ENCODE results near the gene FUZ. TPM values are rescaled to one million over a fixed set of nuclear protein-coding genes. Genes with fewer than 3 reads are reported as not detected.

Gene FUZ
- total RNA-seq, 4 donors from 2014 or later: 14.1 to 38.0 (median 23.4) TPM

DNA sequence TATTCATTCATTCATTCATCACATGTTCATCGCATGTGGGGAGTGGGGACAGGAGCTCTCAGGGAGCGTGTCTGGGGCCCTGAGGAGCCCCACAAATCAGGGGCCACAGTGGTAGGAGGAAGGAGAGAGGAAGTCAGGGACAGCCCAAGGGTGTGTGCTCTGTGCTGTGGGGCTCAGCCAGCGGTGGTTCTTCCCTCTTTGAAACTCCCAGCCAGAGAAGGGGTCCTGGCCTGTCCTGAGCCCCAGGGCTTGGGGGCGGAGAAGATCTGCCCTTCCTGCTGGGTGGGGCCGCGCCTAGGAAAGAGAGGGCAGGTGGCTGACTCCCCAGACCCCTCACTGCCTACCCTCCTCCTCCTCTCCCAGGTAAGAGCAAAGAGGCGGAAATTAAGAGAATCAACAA lies 31.7 kb downstream of the FUZ start:
- no peaks in the 10 kb centered on the region for H3K9me3 ChIP-seq
- H3K36me3 ChIP-seq: peaks cover 15 to 60% (median 51%) of the 10 kb centered on the region in 4 donors
- H3K4me3 ChIP-seq: no peak overlapping the region
- TF ChIP-seq EP300 (IDR thresholded peaks at IDR 0.05): no peak
- TF ChIP-seq POLR2A (IDR thresholded peaks at IDR 0.05; ENCODE audit: low read depth): no peak
- TF ChIP-seq, protein P1, sequence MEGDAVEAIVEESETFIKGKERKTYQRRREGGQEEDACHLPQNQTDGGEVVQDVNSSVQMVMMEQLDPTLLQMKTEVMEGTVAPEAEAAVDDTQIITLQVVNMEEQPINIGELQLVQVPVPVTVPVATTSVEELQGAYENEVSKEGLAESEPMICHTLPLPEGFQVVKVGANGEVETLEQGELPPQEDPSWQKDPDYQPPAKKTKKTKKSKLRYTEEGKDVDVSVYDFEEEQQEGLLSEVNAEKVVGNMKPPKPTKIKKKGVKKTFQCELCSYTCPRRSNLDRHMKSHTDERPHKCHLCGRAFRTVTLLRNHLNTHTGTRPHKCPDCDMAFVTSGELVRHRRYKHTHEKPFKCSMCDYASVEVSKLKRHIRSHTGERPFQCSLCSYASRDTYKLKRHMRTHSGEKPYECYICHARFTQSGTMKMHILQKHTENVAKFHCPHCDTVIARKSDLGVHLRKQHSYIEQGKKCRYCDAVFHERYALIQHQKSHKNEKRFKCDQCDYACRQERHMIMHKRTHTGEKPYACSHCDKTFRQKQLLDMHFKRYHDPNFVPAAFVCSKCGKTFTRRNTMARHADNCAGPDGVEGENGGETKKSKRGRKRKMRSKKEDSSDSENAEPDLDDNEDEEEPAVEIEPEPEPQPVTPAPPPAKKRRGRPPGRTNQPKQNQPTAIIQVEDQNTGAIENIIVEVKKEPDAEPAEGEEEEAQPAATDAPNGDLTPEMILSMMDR (IDR thresholded peaks at IDR 0.05): no peak
- no peak for TF ChIP-seq POLR2AphosphoS5 (IDR thresholded peaks at IDR 0.05)
- DNase-seq (ENCODE audit: extremely low spot score): no peak
- no peak overlapping the region for H3K27ac ChIP-seq (replicated peaks in 1 of 4)
- H3K27me3 ChIP-seq: no peaks in the 10 kb centered on the region
- H3K4me1 ChIP-seq: peaks cover 0 to 10% (median 6%) of the 10 kb centered on the region in 4 donors
- 98% methylated on average over 7 of the region's 7 CpGs for WGBS
- intact Hi-C loops (cut with DNase I): no loop called here

DNA sequence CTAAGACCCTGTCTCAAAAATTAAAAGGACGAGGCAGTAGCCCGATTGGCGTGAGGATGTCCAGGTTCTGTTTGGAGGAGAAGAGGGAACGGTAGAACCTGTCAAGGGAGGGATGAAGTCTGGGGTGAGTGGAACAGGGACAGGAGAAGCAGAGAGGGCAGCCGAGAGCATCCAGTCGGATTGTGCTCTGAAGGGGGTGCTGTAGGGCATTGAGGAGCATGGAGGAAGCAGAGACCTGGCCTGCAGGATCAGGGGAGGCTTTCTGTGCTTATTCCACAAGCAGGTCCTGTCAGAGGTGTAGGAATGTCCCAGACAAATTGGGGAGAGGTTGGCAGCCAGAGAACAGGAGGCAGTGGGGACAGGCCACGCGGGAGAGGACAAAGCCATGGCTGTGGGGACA lies 32.2 kb downstream of the FUZ start:
- 86% methylated on average over 8 of the region's 8 CpGs for WGBS
- no peak for DNase-seq (ENCODE audit: extremely low spot score)
- TF ChIP-seq POLR2A (IDR thresholded peaks at IDR 0.05; ENCODE audit: low read depth) (no peak), EP300 (IDR thresholded peaks at IDR 0.05) (no peak)
- peaks cover 0 to 9% (median 2%) of the 10 kb centered on the region in 4 donors for H3K4me1 ChIP-seq
- no peak overlapping the region for H3K4me3 ChIP-seq
- no peaks in the 10 kb centered on the region for H3K9me3 ChIP-seq
- H3K27me3 ChIP-seq: no peaks in the 10 kb centered on the region
- H3K36me3 ChIP-seq: peaks cover 19 to 59% (median 50%) of the 10 kb centered on the region in 4 donors
- intact Hi-C loops (cut with DNase I): no loop called here
- H3K27ac ChIP-seq (replicated peaks in 1 of 4): no peak overlapping the region

DNA sequence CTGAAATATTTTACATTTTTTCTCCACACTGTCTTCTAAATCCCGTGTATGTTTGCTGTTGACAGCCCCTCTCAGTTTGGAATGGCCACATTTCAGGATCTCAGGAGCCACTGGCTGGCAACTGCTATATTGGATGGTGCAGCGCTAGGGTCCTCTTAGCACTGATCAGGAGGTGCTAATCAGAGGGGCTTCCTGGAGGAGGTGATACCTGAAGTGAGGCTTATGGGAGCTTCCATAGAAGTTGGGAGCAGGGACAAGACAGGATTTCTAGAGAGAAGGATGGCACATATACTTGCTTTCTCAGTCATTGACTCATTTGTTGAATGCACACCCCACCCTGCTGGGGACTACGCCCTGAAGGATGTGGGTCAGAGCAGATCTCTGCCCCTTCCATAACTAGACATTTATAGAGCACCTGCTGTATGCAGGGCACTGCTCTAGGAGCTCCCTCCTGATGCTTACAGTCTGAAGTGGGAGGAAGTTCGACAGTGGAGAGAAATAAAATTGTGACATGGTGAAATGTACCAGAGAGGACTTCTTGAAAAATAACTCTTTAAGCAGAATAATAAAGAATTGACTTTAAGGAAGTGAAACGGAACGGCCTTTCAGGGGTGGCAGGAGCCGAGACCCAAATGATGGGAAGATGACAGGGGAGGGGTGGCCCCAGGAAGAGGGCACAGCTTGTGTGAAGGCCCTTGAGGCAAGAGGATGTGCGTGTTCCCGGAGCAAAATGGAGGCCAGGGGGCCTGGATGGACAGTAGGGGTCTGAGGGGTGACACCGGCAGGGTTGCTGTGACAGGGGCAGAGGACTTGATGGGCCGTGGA lies 33.1 kb downstream of the FUZ start:
- H3K27ac ChIP-seq (replicated peaks in 1 of 4): no peak overlapping the region

DNA sequence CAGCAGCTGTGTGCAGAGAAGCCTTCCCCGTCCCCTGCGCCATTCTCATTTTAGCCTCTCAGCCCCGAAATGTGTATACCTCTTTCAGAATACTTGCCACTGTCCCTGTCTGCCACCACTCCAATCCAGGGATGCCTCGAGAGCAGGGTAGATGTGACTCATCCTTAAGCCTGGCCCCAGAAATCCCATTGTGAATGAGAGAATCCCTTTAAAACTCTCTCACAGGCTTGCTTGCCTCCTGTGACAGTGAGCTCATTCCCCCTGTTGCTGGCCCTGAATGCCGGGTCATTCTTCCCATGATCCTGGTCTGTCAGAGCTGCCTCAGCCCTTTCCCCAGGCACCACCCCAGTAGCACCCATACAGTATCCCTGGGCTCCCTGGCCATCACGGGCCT lies 36.7 kb downstream of the FUZ start:
- TF ChIP-seq POLR2AphosphoS5 (IDR thresholded peaks at IDR 0.05) (no peak), POLR2A (IDR thresholded peaks at IDR 0.05; ENCODE audit: low read depth) (no peak), EP300 (IDR thresholded peaks at IDR 0.05) (no peak)
- TF ChIP-seq, protein P1 (IDR thresholded peaks at IDR 0.05): no peak

More for the DNA sequence above, 33.1 kb downstream of the FUZ start:
- H3K4me1 ChIP-seq: peaks cover 0 to 9% (median 2%) of the 10 kb centered on the region in 4 donors
- no peak overlapping the region for H3K4me3 ChIP-seq
- intact Hi-C loops (cut with DNase I): no loop called here
- peaks cover 23 to 59% (median 43%) of the 10 kb centered on the region in 4 donors for H3K36me3 ChIP-seq
- TF ChIP-seq POLR2AphosphoS5 (IDR thresholded peaks at IDR 0.05): no peak
- TF ChIP-seq EP300 (IDR thresholded peaks at IDR 0.05): no peak
- TF ChIP-seq POLR2A (IDR thresholded peaks at IDR 0.05; ENCODE audit: low read depth): no peak
- TF ChIP-seq, protein P1 (IDR thresholded peaks at IDR 0.05): no peak
- no peaks in the 10 kb centered on the region for H3K9me3 ChIP-seq
- no peaks in the 10 kb centered on the region for H3K27me3 ChIP-seq
- 74% methylated on average over 11 of the region's 11 CpGs for WGBS
- no peak for DNase-seq (ENCODE audit: extremely low spot score)

DNA sequence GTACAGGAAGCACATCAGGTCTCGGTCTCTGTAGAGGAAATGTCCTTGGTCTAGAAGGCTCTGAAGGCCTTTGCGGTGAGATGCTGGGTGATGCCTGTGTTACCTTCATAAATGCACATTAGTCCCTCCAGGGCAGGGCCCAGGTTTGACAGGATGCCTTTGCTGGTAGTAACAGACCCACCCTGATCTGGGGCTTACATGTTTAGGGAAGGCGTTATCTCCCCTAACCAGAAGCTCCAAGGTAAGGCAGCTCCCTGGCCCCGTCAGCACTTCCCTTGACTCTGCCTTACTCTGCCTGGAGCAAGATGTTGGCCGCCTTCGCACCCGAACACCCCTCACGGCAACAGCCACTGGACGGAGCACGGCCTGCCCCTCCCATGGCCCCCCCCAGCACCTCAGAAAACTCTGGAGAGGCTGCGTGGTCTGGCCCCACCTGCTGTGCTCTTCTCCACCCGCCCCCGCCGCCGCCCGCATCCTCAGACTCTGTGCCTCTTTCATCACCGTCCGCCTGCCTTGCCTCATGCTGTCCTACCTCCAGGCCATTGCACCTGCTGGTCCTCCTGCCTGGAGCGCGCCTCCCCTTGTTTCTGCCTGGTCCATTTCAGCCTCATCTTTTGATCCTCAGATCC lies 37.2 kb downstream of the FUZ start:
- intact Hi-C loops (cut with DNase I): no loop called here
- H3K27ac ChIP-seq (replicated peaks in 1 of 4): no peak overlapping the region
- no peak for TF ChIP-seq POLR2A (IDR thresholded peaks at IDR 0.05; ENCODE audit: low read depth)
- TF ChIP-seq, protein P1 (IDR thresholded peaks at IDR 0.05): no peak
- TF ChIP-seq EP300 (IDR thresholded peaks at IDR 0.05): no peak
- TF ChIP-seq POLR2AphosphoS5 (IDR thresholded peaks at IDR 0.05): no peak
- H3K9me3 ChIP-seq: no peaks in the 10 kb centered on the region
- peaks cover 0 to 17% (median 3%) of the 10 kb centered on the region in 4 donors for H3K4me1 ChIP-seq
- 95% methylated on average over 20 of the region's 20 CpGs for WGBS
- H3K4me3 ChIP-seq: no peak overlapping the region
- H3K36me3 ChIP-seq: peaks cover 6 to 27% (median 14%) of the 10 kb centered on the region in 4 donors
- no peak for DNase-seq (ENCODE audit: extremely low spot score)
- no peaks in the 10 kb centered on the region for H3K27me3 ChIP-seq

More for the DNA sequence above, 36.7 kb downstream of the FUZ start:
- no peaks in the 10 kb centered on the region for H3K27me3 ChIP-seq
- H3K27ac ChIP-seq (replicated peaks in 1 of 4): no peak overlapping the region
- intact Hi-C loops (cut with DNase I): no loop called here
- no peaks in the 10 kb centered on the region for H3K9me3 ChIP-seq
- H3K4me3 ChIP-seq: no peak overlapping the region
- peaks cover 6 to 31% (median 14%) of the 10 kb centered on the region in 4 donors for H3K36me3 ChIP-seq
- H3K4me1 ChIP-seq: peaks cover 0 to 20% (median 6%) of the 10 kb centered on the region in 4 donors
- WGBS: 81% methylated on average over 6 of the region's 6 CpGs
- no peak for DNase-seq (ENCODE audit: extremely low spot score)
